HEK293 (cell line): ENCODE data around the gene STON2.

Experiments used
- CTCF ChIA-PET: fragments of 350-600 bp; formaldehyde crosslinking; extraction: SDS; loops from one replicate; lab custom pipeline; 2021; ENCODE audit warnings: antibody characterized with exemption; lab: Yijun Ruan, JAX
- POLR2A ChIA-PET: fragments of 300-600 bp; formaldehyde crosslinking; extraction: SDS; loops from one replicate; lab custom pipeline; 2020; ENCODE audit warnings: antibody characterized with exemption, inconsistent platforms; lab: Yijun Ruan, JAX
- H3K27ac ChIP-seq: fragments of 200-500 bp; sonication (Bioruptor generic); 2 replicates; pipeline ENCODE4 v1.5.1; 2014; ENCODE audit warnings: low read depth, low read length, control low read depth, inconsistent platforms; ENCODE audit errors: extremely low read depth
- H3K36me3 ChIP-seq, 2 experiments: fragments of 200-500 bp in 1 of 2; sonication (Bioruptor generic) in 1 of 2; 1 replicate in 1 of 2; 2 replicates in 1 of 2; pipeline ENCODE4 v1.5.1; 2014 to 2017; ENCODE audit warnings: inconsistent platforms in 2 of 2, low read length in 2 of 2; ENCODE audit not compliant: control insufficient read depth in 2 of 2, insufficient read depth in 1 of 2
- H3K4me1 ChIP-seq: fragments of 200-500 bp; sonication (Bioruptor generic); 2 replicates; pipeline ENCODE4 v1.5.1; 2014; ENCODE audit warnings: mild to moderate bottlenecking, low read length, inconsistent platforms; ENCODE audit not compliant: control insufficient read depth, insufficient read depth
- H3K4me3 ChIP-seq: 2 replicates; pipeline ENCODE4 v1.5.1; 2011; ENCODE audit warnings: low read depth, mild to moderate bottlenecking, control low read depth, low read length, moderate library complexity
- H3K9me3 ChIP-seq: fragments of 200-500 bp; sonication (Bioruptor generic); 2 replicates; pipeline ENCODE4 v1.5.1; 2014; ENCODE audit warnings: low read depth, low read length, inconsistent platforms; ENCODE audit not compliant: control insufficient read depth, insufficient read depth
- GLI4 ChIP-seq: fragments of 450-650 bp; formaldehyde crosslinking; IDR thresholded peaks from 2 replicates; pipeline ENCODE4 v1.5.1; 2016; ENCODE audit warnings: missing biosample characterization, missing genetic modification characterization
- GLIS2 ChIP-seq: fragments of 450-650 bp; formaldehyde crosslinking; IDR thresholded peaks from 2 replicates; pipeline ENCODE4 v1.5.1; 2016; ENCODE audit warnings: missing biosample characterization, missing genetic modification characterization
- HOXA7 ChIP-seq: sonication (generic); formaldehyde crosslinking; IDR thresholded peaks from 2 replicates; pipeline ENCODE4 v1.8.1; 2022; ENCODE audit warnings: missing genetic modification reagents, borderline replicate concordance
- MYNN ChIP-seq: fragments of 450-650 bp; formaldehyde crosslinking; IDR thresholded peaks from 2 replicates; pipeline ENCODE4 v1.5.1; 2016; ENCODE audit warnings: missing biosample characterization, missing genetic modification characterization, borderline replicate concordance
- SETDB1 ChIP-seq: IDR thresholded peaks from one replicate; pipeline ENCODE4 v1.6.1; 2017; ENCODE audit warnings: mild to moderate bottlenecking, low read length, moderate library complexity, mixed read lengths; ENCODE audit not compliant: insufficient read length
- SP2 ChIP-seq: fragments of 450-650 bp; formaldehyde crosslinking; IDR thresholded peaks from 2 replicates; pipeline ENCODE4 v1.5.1; 2016; ENCODE audit warnings: missing biosample characterization, missing genetic modification characterization
- ZNF114 ChIP-seq: fragments of 450-650 bp; formaldehyde crosslinking; IDR thresholded peaks from 2 replicates; pipeline ENCODE4 v1.5.0; 2017; ENCODE audit warnings: missing biosample characterization, missing genetic modification characterization
- ZNF121 ChIP-seq: fragments of 450-650 bp; formaldehyde crosslinking; IDR thresholded peaks from 2 replicates; pipeline ENCODE4 v1.5.1; 2016; ENCODE audit warnings: missing biosample characterization, missing genetic modification characterization
- ZNF239 ChIP-seq: fragments of 450-650 bp; formaldehyde crosslinking; IDR thresholded peaks from 2 replicates; pipeline ENCODE4 v1.5.1; 2016; ENCODE audit warnings: missing biosample characterization, missing genetic modification characterization
- ZNF350 ChIP-seq: fragments of 450-650 bp; formaldehyde crosslinking; IDR thresholded peaks from 2 replicates; pipeline ENCODE4 v1.5.0; 2017; ENCODE audit warnings: missing biosample characterization, mild to moderate bottlenecking, missing genetic modification characterization
- ZNF426 ChIP-seq: fragments of 450-650 bp; formaldehyde crosslinking; IDR thresholded peaks from 2 replicates; pipeline ENCODE4 v1.5.1; 2017; ENCODE audit warnings: missing biosample characterization, missing genetic modification characterization, mild to moderate bottlenecking, inconsistent platforms, moderate library complexity
- ZNF623 ChIP-seq: fragments of 450-650 bp; formaldehyde crosslinking; IDR thresholded peaks from 2 replicates; pipeline ENCODE4 v1.5.1; 2016; ENCODE audit warnings: missing biosample characterization, missing genetic modification characterization
- ZNF629 ChIP-seq: fragments of 450-650 bp; formaldehyde crosslinking; IDR thresholded peaks from 2 replicates; pipeline ENCODE4 v1.5.1; 2017; ENCODE audit warnings: missing biosample characterization, missing genetic modification characterization
- ZNF658 ChIP-seq: fragments of 450-650 bp; formaldehyde crosslinking; IDR thresholded peaks from 2 replicates; pipeline ENCODE4; 2016; ENCODE audit warnings: missing biosample characterization, missing genetic modification characterization
- ZNF792 ChIP-seq: fragments of 450-650 bp; formaldehyde crosslinking; IDR thresholded peaks from 2 replicates; pipeline ENCODE4 v1.5.1; 2016; ENCODE audit warnings: missing biosample characterization, missing genetic modification characterization
- ZNF837 ChIP-seq: fragments of 450-650 bp; formaldehyde crosslinking; IDR thresholded peaks from 2 replicates; pipeline ENCODE4 v1.5.1; 2016; ENCODE audit warnings: missing biosample characterization, missing genetic modification characterization
- ZSCAN30 ChIP-seq: fragments of 450-650 bp; IDR thresholded peaks from 2 replicates; pipeline ENCODE4 v1.5.1; 2018; ENCODE audit warnings: missing biosample characterization, mild to moderate bottlenecking, missing genetic modification characterization, moderate library complexity
- TF ChIP-seq, protein P1 (sequence below): fragments of 450-650 bp; formaldehyde crosslinking; IDR thresholded peaks from 2 replicates; pipeline ENCODE4 v1.5.1; 2016; ENCODE audit warnings: missing biosample characterization, missing genetic modification characterization
- TF ChIP-seq, protein P2 (sequence below): fragments of 450-650 bp; formaldehyde crosslinking; IDR thresholded peaks from 2 replicates; pipeline ENCODE4 v1.5.1; 2016; ENCODE audit warnings: missing biosample characterization, missing genetic modification characterization
- TF ChIP-seq, protein P3 (sequence below): fragments of 450-650 bp; IDR thresholded peaks from 2 replicates; pipeline ENCODE4 v1.5.1; 2018; ENCODE audit warnings: missing biosample characterization, mild to moderate bottlenecking, missing genetic modification characterization
- TF ChIP-seq, protein P4 (sequence below): fragments of 450-650 bp; IDR thresholded peaks from 2 replicates; pipeline ENCODE4 v1.5.1; 2018; ENCODE audit warnings: missing biosample characterization, missing genetic modification characterization
- TF ChIP-seq, protein P5 (sequence below): fragments of 450-650 bp; formaldehyde crosslinking; IDR thresholded peaks from 2 replicates; pipeline ENCODE4 v1.5.1; 2017; ENCODE audit warnings: missing biosample characterization, missing genetic modification characterization

Gene STON2

DNA sequence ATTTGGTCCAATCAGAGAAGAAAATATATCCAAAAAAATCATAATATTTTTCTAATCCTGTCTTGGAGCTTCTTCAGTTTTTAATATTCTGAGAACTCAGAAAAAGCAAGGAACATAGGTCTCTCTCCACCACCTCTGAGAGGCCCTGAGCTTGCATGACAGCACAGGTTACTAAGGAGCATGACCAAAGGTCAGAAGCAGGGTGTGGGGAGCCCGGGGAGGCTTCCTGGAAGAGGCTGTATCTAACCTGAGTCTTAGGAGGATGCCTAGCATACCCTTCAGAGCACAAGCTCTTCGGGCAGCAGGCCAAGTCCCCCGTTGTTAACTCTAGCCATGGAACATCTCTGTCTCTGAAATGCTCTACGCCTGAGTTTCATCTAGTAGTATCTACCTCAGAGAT, 15.7 kb upstream of the STON2 start:
- no peaks in the 10 kb centered on the region for H3K9me3 ChIP-seq
- no peaks in the 10 kb centered on the region for H3K36me3 ChIP-seq
- H3K4me1 ChIP-seq, result no peaks in the 10 kb centered on the region
- ChIA-PET CTCF (no interaction called here), POLR2A (interaction anchor here (0.7 kb wide), 1 partner anchor 910 kb away, joined by 5 read pairs; no protein-coding TSS in a partner anchor)
- no peak overlapping the region for H3K4me3 ChIP-seq
- no peak overlapping the region for H3K27ac ChIP-seq
- TF ChIP-seq ZSCAN30 (tag by site-specific recombination) (no peak), ZNF658 (tag by site-specific recombination) (no peak), ZNF629 (tag by site-specific recombination) (no peak), SP2 (tag by site-specific recombination) (no peak), ZNF239 (tag by site-specific recombination) (no peak), ZNF792 (tag by site-specific recombination) (no peak), ZNF121 (tag by site-specific recombination) (no peak), ZNF114 (no peak), GLIS2 (tag by site-specific recombination) (no peak), ZNF426 (tag by site-specific recombination) (no peak)
- TF ChIP-seq, protein P1, sequence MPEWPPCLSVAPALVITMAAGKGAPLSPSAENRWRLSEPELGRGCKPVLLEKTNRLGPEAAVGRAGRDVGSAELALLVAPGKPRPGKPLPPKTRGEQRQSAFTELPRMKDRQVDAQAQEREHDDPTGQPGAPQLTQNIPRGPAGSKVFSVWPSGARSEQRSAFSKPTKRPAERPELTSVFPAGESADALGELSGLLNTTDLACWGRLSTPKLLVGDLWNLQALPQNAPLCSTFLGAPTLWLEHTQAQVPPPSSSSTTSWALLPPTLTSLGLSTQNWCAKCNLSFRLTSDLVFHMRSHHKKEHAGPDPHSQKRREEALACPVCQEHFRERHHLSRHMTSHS (tag by site-specific recombination), result no peak
- TF ChIP-seq, protein P2, sequence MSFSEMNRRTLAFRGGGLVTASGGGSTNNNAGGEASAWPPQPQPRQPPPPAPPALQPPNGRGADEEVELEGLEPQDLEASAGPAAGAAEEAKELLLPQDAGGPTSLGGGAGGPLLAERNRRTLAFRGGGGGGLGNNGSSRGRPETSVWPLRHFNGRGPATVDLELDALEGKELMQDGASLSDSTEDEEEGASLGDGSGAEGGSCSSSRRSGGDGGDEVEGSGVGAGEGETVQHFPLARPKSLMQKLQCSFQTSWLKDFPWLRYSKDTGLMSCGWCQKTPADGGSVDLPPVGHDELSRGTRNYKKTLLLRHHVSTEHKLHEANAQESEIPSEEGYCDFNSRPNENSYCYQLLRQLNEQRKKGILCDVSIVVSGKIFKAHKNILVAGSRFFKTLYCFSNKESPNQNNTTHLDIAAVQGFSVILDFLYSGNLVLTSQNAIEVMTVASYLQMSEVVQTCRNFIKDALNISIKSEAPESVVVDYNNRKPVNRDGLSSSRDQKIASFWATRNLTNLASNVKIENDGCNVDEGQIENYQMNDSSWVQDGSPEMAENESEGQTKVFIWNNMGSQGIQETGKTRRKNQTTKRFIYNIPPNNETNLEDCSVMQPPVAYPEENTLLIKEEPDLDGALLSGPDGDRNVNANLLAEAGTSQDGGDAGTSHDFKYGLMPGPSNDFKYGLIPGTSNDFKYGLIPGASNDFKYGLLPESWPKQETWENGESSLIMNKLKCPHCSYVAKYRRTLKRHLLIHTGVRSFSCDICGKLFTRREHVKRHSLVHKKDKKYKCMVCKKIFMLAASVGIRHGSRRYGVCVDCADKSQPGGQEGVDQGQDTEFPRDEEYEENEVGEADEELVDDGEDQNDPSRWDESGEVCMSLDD, result no peak
- TF ChIP-seq, protein P3, sequence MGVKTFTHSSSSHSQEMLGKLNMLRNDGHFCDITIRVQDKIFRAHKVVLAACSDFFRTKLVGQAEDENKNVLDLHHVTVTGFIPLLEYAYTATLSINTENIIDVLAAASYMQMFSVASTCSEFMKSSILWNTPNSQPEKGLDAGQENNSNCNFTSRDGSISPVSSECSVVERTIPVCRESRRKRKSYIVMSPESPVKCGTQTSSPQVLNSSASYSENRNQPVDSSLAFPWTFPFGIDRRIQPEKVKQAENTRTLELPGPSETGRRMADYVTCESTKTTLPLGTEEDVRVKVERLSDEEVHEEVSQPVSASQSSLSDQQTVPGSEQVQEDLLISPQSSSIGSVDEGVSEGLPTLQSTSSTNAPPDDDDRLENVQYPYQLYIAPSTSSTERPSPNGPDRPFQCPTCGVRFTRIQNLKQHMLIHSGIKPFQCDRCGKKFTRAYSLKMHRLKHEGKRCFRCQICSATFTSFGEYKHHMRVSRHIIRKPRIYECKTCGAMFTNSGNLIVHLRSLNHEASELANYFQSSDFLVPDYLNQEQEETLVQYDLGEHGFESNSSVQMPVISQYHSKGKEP (tag by site-specific recombination), result no peak
- TF ChIP-seq, all 188 proteins: peak for 0

DNA sequence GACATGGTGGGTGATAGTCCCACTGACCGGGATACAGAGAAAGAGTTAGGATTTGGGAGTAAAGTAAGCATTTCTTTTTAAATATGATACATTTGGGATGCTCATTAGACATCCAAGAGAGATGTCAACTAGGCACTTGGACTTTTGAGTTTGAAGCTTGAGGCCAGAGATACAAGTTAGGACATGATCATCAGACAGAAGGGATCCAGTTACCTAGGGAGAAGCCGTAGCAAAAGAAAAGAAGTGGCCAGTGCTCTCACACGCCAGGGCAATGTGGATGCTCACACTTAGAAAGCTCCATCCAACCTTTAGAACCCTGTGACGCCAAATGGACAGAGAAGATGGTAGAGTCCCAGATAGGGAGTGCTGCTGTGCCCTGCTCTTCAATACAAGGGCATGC, 14.0 kb upstream of the STON2 start:
- no peak overlapping the region for H3K27ac ChIP-seq
- H3K9me3 ChIP-seq, result no peaks in the 10 kb centered on the region
- no peaks in the 10 kb centered on the region for H3K4me1 ChIP-seq
- H3K36me3 ChIP-seq, result no peaks in the 10 kb centered on the region
- ChIA-PET CTCF (interaction anchor here (0.7 kb wide), 1 partner anchor 51 kb away, joined by 3 read pairs; no protein-coding TSS in a partner anchor), POLR2A (no interaction called here)
- H3K4me3 ChIP-seq, result no peak overlapping the region
- no peak for TF ChIP-seq SETDB1
- TF ChIP-seq MYNN (tag by site-specific recombination), result no peak
- no peak for TF ChIP-seq HOXA7 (CRISPR knock-in tag)
- TF ChIP-seq, protein P4, sequence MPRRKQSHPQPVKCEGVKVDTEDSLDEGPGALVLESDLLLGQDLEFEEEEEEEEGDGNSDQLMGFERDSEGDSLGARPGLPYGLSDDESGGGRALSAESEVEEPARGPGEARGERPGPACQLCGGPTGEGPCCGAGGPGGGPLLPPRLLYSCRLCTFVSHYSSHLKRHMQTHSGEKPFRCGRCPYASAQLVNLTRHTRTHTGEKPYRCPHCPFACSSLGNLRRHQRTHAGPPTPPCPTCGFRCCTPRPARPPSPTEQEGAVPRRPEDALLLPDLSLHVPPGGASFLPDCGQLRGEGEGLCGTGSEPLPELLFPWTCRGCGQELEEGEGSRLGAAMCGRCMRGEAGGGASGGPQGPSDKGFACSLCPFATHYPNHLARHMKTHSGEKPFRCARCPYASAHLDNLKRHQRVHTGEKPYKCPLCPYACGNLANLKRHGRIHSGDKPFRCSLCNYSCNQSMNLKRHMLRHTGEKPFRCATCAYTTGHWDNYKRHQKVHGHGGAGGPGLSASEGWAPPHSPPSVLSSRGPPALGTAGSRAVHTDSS (tag by site-specific recombination), result no peak
- TF ChIP-seq GLI4 (tag by site-specific recombination), result no peak
- TF ChIP-seq ZNF837, result no peak
- no peak for TF ChIP-seq ZNF350 (tag by site-specific recombination)
- TF ChIP-seq ZNF623, result no peak
- TF ChIP-seq, protein P5, sequence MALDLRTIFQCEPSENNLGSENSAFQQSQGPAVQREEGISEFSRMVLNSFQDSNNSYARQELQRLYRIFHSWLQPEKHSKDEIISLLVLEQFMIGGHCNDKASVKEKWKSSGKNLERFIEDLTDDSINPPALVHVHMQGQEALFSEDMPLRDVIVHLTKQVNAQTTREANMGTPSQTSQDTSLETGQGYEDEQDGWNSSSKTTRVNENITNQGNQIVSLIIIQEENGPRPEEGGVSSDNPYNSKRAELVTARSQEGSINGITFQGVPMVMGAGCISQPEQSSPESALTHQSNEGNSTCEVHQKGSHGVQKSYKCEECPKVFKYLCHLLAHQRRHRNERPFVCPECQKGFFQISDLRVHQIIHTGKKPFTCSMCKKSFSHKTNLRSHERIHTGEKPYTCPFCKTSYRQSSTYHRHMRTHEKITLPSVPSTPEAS, result no peak
